ENCODE measurements around the gene AGAP4.
"Not testable (repeated sequence)": the region's sequence is repeated elsewhere in the genome, so short reads cannot be mapped to it uniquely, and the experiment has no call there.

The AGAP4 gene

GRCh38 chr10:45847400-45847799 is at the start of gene AGAP4:
TSS of gene AGAP4 (minus strand) at chr10:45847500. CDS start at chr10:45847347, 153 bp downstream.
- DNase-seq = not testable (repeated sequence)

GRCh38 chr10:45890721-45891120 is 43.4 kb upstream of the AGAP4 start:
- not testable (repeated sequence) for DNase-seq

GRCh38 chr10:45889539-45890230 is 42.4 kb upstream of the AGAP4 start:
- not testable (repeated sequence) for DNase-seq

GRCh38 chr10:45882880-45883279 is 35.6 kb upstream of the AGAP4 start:
- not testable (repeated sequence) for DNase-seq

- DNase-seq = not testable (repeated sequence)
These were observed 18.1 kb upstream of the AGAP4 start for GRCh38 chr10:45865404-45865803.

GRCh38 chr10:45864264-45864663 is 17.0 kb upstream of the AGAP4 start:
- DNase-seq = not testable (repeated sequence)

- not testable (repeated sequence) for DNase-seq
These were observed 16.3 kb upstream of the AGAP4 start for GRCh38 chr10:45863632-45864031.

GRCh38 chr10:45857931-45858330 is 10.6 kb upstream of the AGAP4 start:
- DNase-seq = not testable (repeated sequence)

DNA sequence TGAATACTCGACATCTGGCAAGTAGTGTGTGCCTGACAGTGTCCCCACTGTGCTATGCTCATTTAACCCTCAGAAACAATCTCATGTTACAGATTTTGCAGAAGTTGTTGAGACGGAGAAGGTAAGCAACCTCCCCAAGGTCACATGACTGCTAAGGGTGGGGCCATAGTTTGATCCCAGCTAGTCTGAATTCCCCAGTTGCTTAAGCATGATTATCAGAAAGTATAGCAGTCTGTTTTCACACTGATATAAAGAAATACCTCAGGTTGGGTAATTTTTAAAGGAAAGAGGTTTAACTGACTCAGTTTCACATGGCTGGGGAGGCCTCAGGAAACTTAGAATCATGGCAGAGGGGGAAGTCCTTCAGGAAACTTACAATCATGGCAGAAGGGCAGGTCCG is 1.2 kb upstream of the AGAP4 start:
- DNase-seq = not testable (repeated sequence)

GRCh38 chr10:45822918-45823317 is 24.4 kb downstream of the AGAP4 start:
- DNase-seq = not testable (repeated sequence)

DNA sequence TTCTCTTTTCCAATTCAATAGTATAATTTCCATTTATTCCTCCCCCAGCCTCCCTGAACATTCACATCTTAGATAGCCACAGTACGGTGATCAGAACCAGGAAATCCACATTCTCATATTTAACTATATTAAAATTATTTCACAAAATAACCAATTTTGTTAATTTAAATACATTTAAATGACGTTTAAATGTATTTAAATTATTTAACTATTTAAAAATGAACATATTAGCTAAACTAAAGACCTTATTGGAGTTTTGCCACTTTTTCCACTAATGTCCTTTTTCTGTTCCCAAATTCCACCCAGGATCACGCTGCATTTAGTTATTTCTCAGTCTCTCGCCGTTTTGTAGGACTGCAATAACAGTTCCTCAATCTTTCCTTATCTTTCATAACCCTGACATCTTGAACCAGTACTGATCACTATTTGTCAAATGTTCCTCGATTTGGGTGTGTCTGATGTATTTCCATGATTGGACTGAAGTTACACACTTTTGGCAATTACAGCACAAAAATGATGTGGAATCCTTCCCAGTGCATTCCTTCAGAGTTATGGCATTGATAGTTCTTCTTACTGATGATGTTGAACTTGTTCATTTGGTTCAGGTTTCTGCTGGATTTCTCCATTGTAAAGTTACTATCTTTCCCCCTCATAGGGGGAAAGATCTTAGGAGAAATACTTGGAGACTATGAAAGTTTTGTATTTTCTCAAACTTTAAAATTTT is 27.0 kb downstream of the AGAP4 start:
- DNase-seq = not testable (repeated sequence)

DNA sequence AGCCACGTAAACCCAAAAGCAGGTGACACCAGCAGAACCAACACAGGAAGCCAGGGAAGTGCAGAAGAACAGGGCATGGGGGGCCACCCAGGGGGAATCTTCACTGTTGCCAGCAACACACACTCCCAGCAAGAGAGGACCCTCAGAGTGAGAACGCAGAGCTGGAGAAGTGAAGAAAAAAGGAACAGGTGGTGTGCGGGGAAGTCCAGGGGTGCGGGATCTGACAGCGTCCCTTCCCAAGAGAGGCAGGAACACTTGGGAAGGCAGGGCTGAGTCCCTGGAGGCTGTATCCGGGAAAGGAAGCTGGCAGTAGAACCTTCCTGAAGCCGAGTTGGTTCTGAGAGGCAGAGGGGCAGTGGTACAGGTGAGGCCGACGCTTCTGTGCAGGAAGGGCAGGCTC is 27.7 kb downstream of the AGAP4 start:
- DNase-seq = no peak

- no peak for DNase-seq
These were observed 29.4 kb downstream of the AGAP4 start for GRCh38 chr10:45817912-45818311.

DNA sequence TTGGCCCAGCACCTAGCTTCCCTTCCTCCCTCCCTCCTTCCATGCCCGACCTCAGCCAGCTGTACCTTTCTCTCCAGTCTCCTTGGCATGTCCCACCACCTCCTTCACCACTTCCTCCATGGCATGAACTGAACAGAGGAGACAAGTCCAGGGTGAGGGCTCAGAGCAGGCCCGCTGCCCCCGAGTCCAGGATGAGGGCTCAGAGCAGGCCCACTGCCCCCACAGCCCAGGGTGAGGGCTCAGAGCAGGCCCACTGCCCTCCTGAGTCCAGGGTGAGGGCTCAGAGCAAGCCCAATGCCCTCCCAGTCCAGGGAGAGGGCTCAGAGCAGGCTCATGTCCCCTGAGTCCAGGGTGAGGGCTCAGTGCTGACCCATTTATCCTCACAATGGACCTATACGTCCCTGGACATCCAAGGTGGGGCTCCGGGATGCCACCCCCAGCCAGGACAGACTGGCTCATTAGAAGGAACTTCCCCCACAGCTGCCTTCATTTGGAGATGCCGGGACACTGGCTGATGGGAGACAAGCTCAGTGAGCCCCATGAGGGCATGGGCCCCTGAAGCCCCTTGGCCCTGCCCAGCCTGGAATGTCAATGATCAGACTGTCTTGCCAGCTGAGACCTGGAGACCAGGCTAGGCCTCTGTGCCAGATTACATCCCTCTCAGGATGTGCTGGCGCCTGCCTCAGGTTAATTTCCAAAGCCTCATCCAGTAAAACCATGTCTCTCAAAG is 30.0 kb downstream of the AGAP4 start:
- no peak for DNase-seq

DNA sequence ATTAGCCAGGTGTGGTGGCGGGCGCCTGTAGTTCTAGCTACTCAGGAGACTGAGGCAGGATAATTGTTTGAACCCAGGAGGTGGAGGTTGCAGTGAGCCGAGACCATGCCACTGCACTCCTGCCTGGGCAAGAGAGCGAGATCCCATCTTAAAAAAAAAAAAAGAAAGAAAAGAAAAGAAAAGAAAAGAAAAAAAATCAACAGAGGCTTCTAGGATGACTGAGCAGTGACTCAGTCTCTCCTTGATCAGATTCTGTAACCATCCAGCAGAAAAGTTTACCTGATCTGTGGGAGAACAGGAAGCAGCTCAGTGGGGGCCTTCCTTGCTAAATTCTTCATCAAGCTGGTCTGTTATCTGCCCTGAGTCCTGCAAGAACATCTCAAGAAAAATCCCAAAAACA is 33.2 kb downstream of the AGAP4 start:
- DNase-seq = not testable (repeated sequence)

DNA sequence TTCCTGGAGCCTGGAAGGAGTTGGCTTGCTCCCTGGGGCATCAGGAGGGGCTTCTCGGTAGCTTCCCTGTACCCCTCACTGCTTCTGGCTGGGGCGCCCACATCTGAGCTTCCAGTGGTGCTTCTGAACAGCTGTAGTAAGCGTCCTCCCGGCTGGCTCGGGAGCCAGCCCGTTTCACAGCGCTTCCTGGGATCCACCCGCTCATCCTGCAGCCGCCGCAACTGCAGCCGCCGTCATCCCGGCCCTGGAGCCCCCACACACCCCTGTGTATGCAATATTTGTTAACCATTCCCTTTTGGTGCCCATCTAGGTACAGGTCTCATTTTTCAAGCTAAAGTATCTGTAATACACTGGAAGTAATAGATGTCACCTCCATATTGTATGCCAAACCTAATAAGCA is 34.3 kb downstream of the AGAP4 start:
- DNase-seq = not testable (repeated sequence)

DNA sequence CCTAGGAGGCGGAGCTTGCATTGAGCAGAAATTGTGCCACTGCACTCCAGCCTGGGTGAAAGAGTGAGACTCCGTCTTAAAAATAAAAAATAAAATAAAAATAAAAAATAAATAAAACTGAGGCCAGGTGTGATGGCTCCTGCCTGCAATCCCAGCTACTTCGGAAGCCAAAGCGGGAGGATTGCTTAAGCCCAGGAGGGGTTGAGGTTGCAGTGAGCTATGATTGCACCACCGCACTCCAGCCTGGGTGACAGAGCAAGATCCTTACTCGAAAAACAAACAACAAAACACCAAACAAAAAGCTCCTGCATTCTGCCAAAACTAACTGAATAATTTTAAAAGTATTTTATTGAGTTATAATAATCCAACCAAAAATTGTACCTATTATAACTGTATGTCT is 36.2 kb downstream of the AGAP4 start:
- no peak for DNase-seq

DNA sequence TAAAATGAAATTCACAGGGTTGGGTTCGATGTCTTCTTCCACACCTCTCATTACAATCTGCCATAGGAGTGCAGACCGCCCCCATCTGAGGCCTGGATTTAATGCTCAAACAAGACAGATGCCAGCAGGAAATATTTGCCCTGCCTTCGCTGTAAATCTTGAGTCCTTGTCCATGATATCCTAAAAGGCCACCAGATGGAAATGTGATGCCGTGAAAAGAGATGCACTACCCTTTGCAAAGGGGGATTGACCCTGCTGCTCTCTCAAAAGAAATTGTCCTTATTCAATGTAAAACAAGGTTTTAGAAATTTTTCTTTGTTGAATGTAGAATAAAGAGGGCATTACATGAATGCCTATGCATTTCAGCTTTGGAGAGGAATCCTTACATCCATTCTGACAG is 37.5 kb downstream of the AGAP4 start:
- DNase-seq = no peak

DNA sequence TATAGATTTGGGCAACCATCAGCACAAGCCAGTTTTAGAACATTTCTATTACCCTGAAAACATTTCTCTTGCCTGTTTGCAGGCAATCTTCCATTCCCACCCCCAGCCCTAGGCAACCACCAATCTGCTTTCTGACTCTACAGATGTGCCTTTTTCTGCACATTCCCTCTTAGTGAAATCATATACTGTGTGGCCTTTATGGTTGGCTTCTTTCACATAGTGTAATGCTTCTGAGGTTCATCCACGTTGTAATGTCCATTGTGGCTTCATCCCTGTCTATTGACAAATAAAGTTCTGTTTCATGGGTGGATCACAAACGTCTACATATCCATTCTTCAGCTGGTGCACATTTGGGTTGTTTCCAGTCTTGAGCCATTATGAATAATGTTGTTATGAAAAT is 42.3 kb downstream of the AGAP4 start:
- not testable (repeated sequence) for DNase-seq

GRCh38 chr10:45803060-45804010 is 44.0 kb downstream of the AGAP4 start:
- not testable (repeated sequence) for DNase-seq

- not testable (repeated sequence) for DNase-seq
These were observed 52.5 kb downstream of the AGAP4 start for GRCh38 chr10:45794761-45795160.

DNA sequence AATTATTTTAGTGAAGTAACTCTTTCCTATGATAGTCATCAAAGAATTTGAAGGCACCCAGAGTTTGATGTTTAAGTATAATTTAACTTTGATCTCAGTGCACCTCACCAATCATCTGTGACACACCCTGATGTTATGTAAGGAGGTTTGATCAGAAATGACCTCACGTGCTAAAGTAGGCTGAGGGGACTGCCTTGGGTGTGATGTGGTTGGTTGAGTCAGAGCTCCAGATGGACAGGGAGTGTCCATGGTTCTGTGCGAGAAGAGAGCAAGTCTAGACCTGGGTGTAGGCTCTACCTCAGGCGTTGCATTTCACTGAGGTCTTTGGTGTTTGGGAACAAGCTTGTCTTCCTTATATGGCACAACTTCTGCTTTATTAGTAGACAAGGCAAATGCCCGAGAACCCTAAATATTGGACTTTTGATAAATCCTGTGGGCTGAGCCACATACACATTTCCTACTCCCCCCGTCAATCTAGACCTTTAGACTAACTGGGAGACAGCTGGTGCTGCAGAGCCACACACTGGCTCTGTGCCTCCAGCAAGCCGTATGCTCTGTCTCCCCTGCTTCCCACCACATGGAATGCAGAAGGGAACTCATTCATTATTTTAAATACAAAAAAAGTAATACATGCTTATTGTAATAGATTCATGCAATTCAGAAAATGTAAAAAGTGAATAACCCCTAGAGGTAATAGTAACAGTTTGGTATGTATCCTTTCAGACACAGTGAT is 56.4 kb downstream of the AGAP4 start:
- not testable (repeated sequence) for DNase-seq
